Measurements from ENCODE around the gene TBC1D9B. TPM values are rescaled to one million over a fixed set of nuclear protein-coding genes. Genes with fewer than 3 reads are reported as not detected.

The TBC1D9B gene
- total and polyA plus RNA-seq, 2 of the 13 experiments (the other 11 are each of a cell fraction or from before 2014, with no cell fraction given) = 35.0 to 50.0 TPM

DNA sequence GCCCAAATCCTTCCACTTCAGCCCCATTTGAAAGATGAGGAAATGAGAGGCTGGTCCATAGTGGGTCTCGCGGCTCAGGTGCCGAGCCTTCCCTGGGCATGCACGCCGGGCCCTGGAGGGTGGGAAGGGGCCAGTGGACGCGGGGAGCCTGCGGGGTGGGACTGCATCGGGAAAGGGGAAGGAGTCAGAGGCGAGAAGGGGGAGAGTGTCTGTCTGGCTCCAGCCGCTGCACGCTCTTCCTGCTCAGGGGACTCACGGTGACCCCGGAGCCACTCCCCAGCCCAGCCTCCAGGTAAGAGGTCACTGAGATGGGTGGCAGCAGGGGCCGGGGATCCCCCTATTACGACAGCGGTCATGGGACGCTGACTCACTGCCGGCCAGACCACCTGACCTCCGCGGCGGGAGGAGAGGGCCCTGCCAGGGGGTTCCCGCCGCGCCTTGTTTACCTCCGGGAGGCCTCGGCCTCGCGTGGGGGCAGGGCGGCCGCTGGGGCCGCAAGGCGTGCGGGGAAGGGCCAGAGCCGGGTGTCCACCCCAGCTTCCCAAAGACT is 88.9 kb downstream of the TBC1D9B start (continued):
- TF ChIP-seq, protein P1, sequence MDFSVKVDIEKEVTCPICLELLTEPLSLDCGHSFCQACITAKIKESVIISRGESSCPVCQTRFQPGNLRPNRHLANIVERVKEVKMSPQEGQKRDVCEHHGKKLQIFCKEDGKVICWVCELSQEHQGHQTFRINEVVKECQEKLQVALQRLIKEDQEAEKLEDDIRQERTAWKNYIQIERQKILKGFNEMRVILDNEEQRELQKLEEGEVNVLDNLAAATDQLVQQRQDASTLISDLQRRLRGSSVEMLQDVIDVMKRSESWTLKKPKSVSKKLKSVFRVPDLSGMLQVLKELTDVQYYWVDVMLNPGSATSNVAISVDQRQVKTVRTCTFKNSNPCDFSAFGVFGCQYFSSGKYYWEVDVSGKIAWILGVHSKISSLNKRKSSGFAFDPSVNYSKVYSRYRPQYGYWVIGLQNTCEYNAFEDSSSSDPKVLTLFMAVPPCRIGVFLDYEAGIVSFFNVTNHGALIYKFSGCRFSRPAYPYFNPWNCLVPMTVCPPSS (IDR thresholded peaks at IDR 0.05) = no peak
- TF ChIP-seq GATAD1 (CRISPR knock-in tag; IDR thresholded peaks at IDR 0.05) = peak; percentile 43; the same call in 1 of the 2 replicates
- TF ChIP-seq LRRFIP1 (CRISPR knock-in tag; conservative IDR thresholded peaks at IDR 0.05) = no peak
- peak; percentile 97 for TF ChIP-seq KDM2A (CRISPR knock-in tag; IDR thresholded peaks at IDR 0.05; ENCODE audit: borderline replicate concordance, low read depth)
- TF ChIP-seq ATF2 (CRISPR knock-in tag; IDR thresholded peaks at IDR 0.05) = peak; percentile 95
- TF ChIP-seq NR2C2 (CRISPR knock-in tag; IDR thresholded peaks at IDR 0.05; ENCODE audit: borderline replicate concordance) = peak; percentile 97
- TF ChIP-seq ZFP90 (CRISPR knock-in tag; IDR thresholded peaks at IDR 0.05; ENCODE audit: borderline replicate concordance) = no peak
- peak; percentile 76 for TF ChIP-seq ZNF501 (CRISPR knock-in tag; IDR thresholded peaks at IDR 0.05)
- no peak for TF ChIP-seq ZNF138 (CRISPR knock-in tag; IDR thresholded peaks at IDR 0.05; ENCODE audit: low read depth)
- TF ChIP-seq ZNF331 (CRISPR knock-in tag; IDR thresholded peaks at IDR 0.05) = peak; percentile 66; the same call in 1 of the 2 replicates
- TF ChIP-seq JUND (CRISPR knock-in tag; IDR thresholded peaks at IDR 0.05) = peak; percentile 97
- TF ChIP-seq ZFP37 (CRISPR knock-in tag; IDR thresholded peaks at IDR 0.05; ENCODE audit: borderline replicate concordance) = peak; percentile 80; the same call in 1 of the 2 replicates
- 0 out of 2 replicates have a peak, but pooled peaks have one; percentile 27 for TF ChIP-seq TMF1 (CRISPR knock-in tag; IDR thresholded peaks at IDR 0.05; ENCODE audit: low read depth)
- TF ChIP-seq ZNF564 (CRISPR knock-in tag; IDR thresholded peaks at IDR 0.05) = no peak
- TF ChIP-seq MXD4 (CRISPR knock-in tag; IDR thresholded peaks at IDR 0.05) = peak; percentile 27; the same call in 1 of the 2 replicates
- no peak for TF ChIP-seq NAIF1 (CRISPR knock-in tag; IDR thresholded peaks at IDR 0.05; ENCODE audit: borderline replicate concordance)
- TF ChIP-seq, protein P2, sequence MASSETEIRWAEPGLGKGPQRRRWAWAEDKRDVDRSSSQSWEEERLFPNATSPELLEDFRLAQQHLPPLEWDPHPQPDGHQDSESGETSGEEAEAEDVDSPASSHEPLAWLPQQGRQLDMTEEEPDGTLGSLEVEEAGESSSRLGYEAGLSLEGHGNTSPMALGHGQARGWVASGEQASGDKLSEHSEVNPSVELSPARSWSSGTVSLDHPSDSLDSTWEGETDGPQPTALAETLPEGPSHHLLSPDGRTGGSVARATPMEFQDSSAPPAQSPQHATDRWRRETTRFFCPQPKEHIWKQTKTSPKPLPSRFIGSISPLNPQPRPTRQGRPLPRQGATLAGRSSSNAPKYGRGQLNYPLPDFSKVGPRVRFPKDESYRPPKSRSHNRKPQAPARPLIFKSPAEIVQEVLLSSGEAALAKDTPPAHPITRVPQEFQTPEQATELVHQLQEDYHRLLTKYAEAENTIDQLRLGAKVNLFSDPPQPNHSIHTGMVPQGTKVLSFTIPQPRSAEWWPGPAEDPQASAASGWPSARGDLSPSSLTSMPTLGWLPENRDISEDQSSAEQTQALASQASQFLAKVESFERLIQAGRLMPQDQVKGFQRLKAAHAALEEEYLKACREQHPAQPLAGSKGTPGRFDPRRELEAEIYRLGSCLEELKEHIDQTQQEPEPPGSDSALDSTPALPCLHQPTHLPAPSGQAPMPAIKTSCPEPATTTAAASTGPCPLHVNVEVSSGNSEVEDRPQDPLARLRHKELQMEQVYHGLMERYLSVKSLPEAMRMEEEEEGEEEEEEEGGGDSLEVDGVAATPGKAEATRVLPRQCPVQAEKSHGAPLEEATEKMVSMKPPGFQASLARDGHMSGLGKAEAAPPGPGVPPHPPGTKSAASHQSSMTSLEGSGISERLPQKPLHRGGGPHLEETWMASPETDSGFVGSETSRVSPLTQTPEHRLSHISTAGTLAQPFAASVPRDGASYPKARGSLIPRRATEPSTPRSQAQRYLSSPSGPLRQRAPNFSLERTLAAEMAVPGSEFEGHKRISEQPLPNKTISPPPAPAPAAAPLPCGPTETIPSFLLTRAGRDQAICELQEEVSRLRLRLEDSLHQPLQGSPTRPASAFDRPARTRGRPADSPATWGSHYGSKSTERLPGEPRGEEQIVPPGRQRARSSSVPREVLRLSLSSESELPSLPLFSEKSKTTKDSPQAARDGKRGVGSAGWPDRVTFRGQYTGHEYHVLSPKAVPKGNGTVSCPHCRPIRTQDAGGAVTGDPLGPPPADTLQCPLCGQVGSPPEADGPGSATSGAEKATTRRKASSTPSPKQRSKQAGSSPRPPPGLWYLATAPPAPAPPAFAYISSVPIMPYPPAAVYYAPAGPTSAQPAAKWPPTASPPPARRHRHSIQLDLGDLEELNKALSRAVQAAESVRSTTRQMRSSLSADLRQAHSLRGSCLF (CRISPR knock-in tag; IDR thresholded peaks at IDR 0.05; ENCODE audit: borderline replicate concordance) = no peak
- TF ChIP-seq SAFB2 (CRISPR knock-in tag; IDR thresholded peaks at IDR 0.05; ENCODE audit: borderline replicate concordance, low read depth) = peak; percentile 91
- TF ChIP-seq TAF15 (IDR thresholded peaks at IDR 0.05; ENCODE audit: low read depth, low read length, poor library complexity, severe bottlenecking) = peak; percentile 94
- TF ChIP-seq NR2F1 (CRISPR knock-in tag; IDR thresholded peaks at IDR 0.05) = peak; percentile 78 to 87

Measured in HepG2 (cell line).